ENCODE results near the gene TRAM2.

- TF ChIP-seq ATF2 (IDR thresholded peaks at IDR 0.05; ENCODE audit: low read length), result no peak
- no peak for TF ChIP-seq TCF12 (IDR thresholded peaks at IDR 0.05; ENCODE audit: low read depth, low read length)
- TF ChIP-seq CTBP2 (IDR thresholded peaks at IDR 0.05; ENCODE audit: borderline replicate concordance, insufficient read depth, insufficient read length, low read length), result no peak
- TF ChIP-seq NANOG (IDR thresholded peaks at IDR 0.05; ENCODE audit: insufficient read depth, low read depth, low read length, poor library complexity, severe bottlenecking), result no peak
- no peak for TF ChIP-seq MAX (IDR thresholded peaks at IDR 0.05)
- TF ChIP-seq TAF1 (IDR thresholded peaks at IDR 0.05; ENCODE audit: low read depth, low read length), result no peak
- no peak for TF ChIP-seq CHD1 (IDR thresholded peaks at IDR 0.05; ENCODE audit: low read depth, low read length)
- TF ChIP-seq CTCF (IDR thresholded peaks at IDR 0.05; ENCODE audit: control extremely low read depth in 1 of 3, insufficient read depth in 1 of 3, low read depth in 1 of 3, low read length in 3 of 3), result no peak
- TF ChIP-seq CBX8 (IDR thresholded peaks at IDR 0.05; ENCODE audit: borderline replicate concordance, low read depth, low read length), result no peak
- TF ChIP-seq KDM1A (IDR thresholded peaks at IDR 0.05; ENCODE audit: borderline replicate concordance, low read length), result no peak
Observed at GRCh38 chr6:52575502-52575892, 1.4 kb downstream of the TRAM2 start.
